Heart right ventricle (tissue), 16 donors: ENCODE measurements around the gene PHC3. TPM values are rescaled to one million over a fixed set of nuclear protein-coding genes. Genes with fewer than 3 reads are reported as not detected.

Source experiments
- ATAC-seq, 8 donors: fragments of 200-7000 bp; cut with Tn5 transposase; one replicate each; pipeline ENCODE4 v1.9.1; 2020; ENCODE audit warnings: mild to moderate bottlenecking in 8 of 8, moderate library complexity in 8 of 8, moderate number of reproducible peaks in 1 of 8
- DNase-seq, 2 donors: peaks; one replicate each; pipeline ENCODE4 v3.0.0-alpha.2; 2020
- H3K27ac ChIP-seq, 10 donors: fragments of 200-600 bp; sonication (generic) in 2 of 10; one replicate each; pipeline versions ENCODE4 v1.5.0 to v1.8.0; 2020 to 2022; ENCODE audit warnings: mild to moderate bottlenecking in 3 of 10
- H3K27me3 ChIP-seq, 7 donors: fragments of 200-600 bp; one replicate each; pipeline ENCODE4 v1.8.0; 2021 to 2022; ENCODE audit warnings: mild to moderate bottlenecking in 2 of 7
- H3K36me3 ChIP-seq, 9 donors: fragments of 200-600 bp; sonication (generic) in 1 of 9; one replicate each; pipeline versions ENCODE4 v1.5.0 to v1.8.0; 2020 to 2022; ENCODE audit warnings: mild to moderate bottlenecking in 2 of 9
- H3K4me1 ChIP-seq, 9 donors: fragments of 200-600 bp; sonication (generic) in 1 of 9; one replicate each; pipeline versions ENCODE4 v1.5.0 to v1.8.0; 2020 to 2022; ENCODE audit warnings: mild to moderate bottlenecking in 4 of 9
- H3K4me3 ChIP-seq, 10 donors: fragments of 200-600 bp; sonication (generic) in 2 of 10; one replicate each; pipeline versions ENCODE4 v1.5.0 to v1.8.0; 2020 to 2022; ENCODE audit warnings: mild to moderate bottlenecking in 7 of 10, moderate library complexity in 2 of 10
- H3K9me3 ChIP-seq, 11 donors: fragments of 200-600 bp in 10 of 11; sonication (generic) in 2 of 11; one replicate each; pipeline versions ENCODE4 v1.5.0 to v1.8.0; 2013 to 2022; ENCODE audit warnings: mild to moderate bottlenecking in 2 of 11, control low read depth in 1 of 11, moderate library complexity in 1 of 11
- CTCF ChIP-seq, 9 donors: fragments of 200-600 bp; sonication (generic) in 2 of 9; IDR thresholded peaks; one replicate each; pipeline versions ENCODE4 v1.5.0 to v1.8.0; 2021 to 2022; ENCODE audit warnings: antibody characterized with exemption in 9 of 9, mild to moderate bottlenecking in 5 of 9, moderate library complexity in 1 of 9
- WGBS, 2 donors: extraction: QIAGEN DNeasy Blood & Tissue Kit; methylation state at CpG; one replicate each; pipeline ENCODE4 v1.1.7; 2013; ENCODE audit warnings: inconsistent platforms in 1 of 2; 5-methylcytosine and 5-hydroxymethylcytosine counted together
- intact Hi-C, 10 donors: fragments of 100-400 bp; cut with DNase I; formaldehyde crosslinking; loops; one replicate each; pipeline versions ENCODE4 v1.11.1 to v1.14.2; 2022
- polyA plus RNA-seq, 2 donors: library from polyadenylated mRNA; stranded (reverse); fragments of 200-250 nt; gene quantifications; one replicate each; pipeline ENCODE4 v1.2.3, GENCODE V29; 2013
- total RNA-seq, 10 donors: library from RNA; stranded (reverse); fragmentation: NEBNext Ultra II Directional in 3 of 10; extraction: Animal tissue kit (Norgen Biotek cat#: 25700) in 3 of 10; gene quantifications; one replicate each; pipeline versions ENCODE4 v1.2.1 to v1.2.4, GENCODE V29; 2021 to 2023
- donor health status: Arrhythmogenic right ventricular cardiomyopathy.
- donor health status: ischemic (EF 13 %, LVEDD 7.1; RV severe dilation, severe dysfunction).
- donor health status: healthy with polysubstance abuse.
- donor health status: DM: no; HTN: yes; CAD: no.
- donor health status: DM: no; HTN: no; CAD: no.
- donor health status: ischemic (EF 25% LVEDD 6.9; RV normal size, moderate dysfunction).
- donor health status: ischemic (EF 25% LVEDD 5.7; RV mildly dilated, moderate dysfunction).
- donor health status: healthy.
- donor health status: DM: yes; HTN: yes; CAD: no.
- donor health status: Ischemic cardiomyopathy.
- donor health status: ischemic (EF 35%, LVEDD 5.7; RV mildly dilated, moderate dysfunction).
- donor health status: nonischemic (EF 11% LVEDD 7.7; RV severe dilation, severe dysfunction).
- donor health status: DM: yes; HTN: yes; CAD: no.
- donor health status: PGD.
- donor health status: ischemic (EF 29% LVEDD 5.4; RV normal size, mild dysfunction).
- donor health status: nonischemic (EF 23%, LVEDD 6.1; RV moderate dilation, normal function).

Gene PHC3
- total and polyA plus RNA-seq, 12 donors: 2.4 to 70.8 (median 55.3) TPM

GRCh38 chr3:170062068-170062467 lies 119.5 kb downstream of the PHC3 start:
- H3K4me3 ChIP-seq: no peak overlapping the region
- H3K36me3 ChIP-seq: peaks cover 0 to 7% (median 0%) of the 10 kb centered on the region in 9 donors
- DNase-seq (no peak), ATAC-seq (no peak)
- WGBS, 2 donors: 94% methylated on average over 20 of the region's 20 CpGs
- no peaks in the 10 kb centered on the region for H3K9me3 ChIP-seq
- intact Hi-C loops: no loop called here
- no peaks in the 10 kb centered on the region for H3K27me3 ChIP-seq
- H3K27ac ChIP-seq: no peak overlapping the region
- TF ChIP-seq CTCF (IDR thresholded peaks at IDR 0.05): no peak
- peaks cover 0 to 7% (median 0%) of the 10 kb centered on the region in 9 donors for H3K4me1 ChIP-seq

- Histone ChIP-seq H3K9me3 (no peaks in the 10 kb centered on the region), H3K27ac (no peak overlapping the region), H3K27me3 (no peaks in the 10 kb centered on the region), H3K36me3 (peaks cover 0 to 7% (median 0%) of the 10 kb centered on the region in 9 donors), H3K4me3 (no peak overlapping the region), H3K4me1 (peaks cover 0 to 7% (median 0%) of the 10 kb centered on the region in 9 donors)
- intact Hi-C loops: loop anchor here in 1 of 10 donors (10.0 kb wide), 1 partner anchor 195 kb away; the partner anchor contains the start of gene LRRC31
- DNase-seq: no peak
- TF ChIP-seq CTCF (IDR thresholded peaks at IDR 0.05): no peak
- no peak for ATAC-seq
- 79 to 80% methylated on average over 1 of the region's 1 CpG for WGBS, 2 donors
Measured at GRCh38 chr3:170059447-170059846, 122.1 kb downstream of the PHC3 start.

- no peak for TF ChIP-seq CTCF (IDR thresholded peaks at IDR 0.05)
- no peak for ATAC-seq
- Histone ChIP-seq H3K27me3 (no peaks in the 10 kb centered on the region), H3K27ac (no peak overlapping the region), H3K4me3 (no peak overlapping the region), H3K9me3 (no peaks in the 10 kb centered on the region), H3K4me1 (peaks cover 0 to 7% (median 0%) of the 10 kb centered on the region in 9 donors), H3K36me3 (peaks cover 0 to 7% (median 0%) of the 10 kb centered on the region in 9 donors)
- intact Hi-C loops: loop anchor here in 1 of 10 donors (10.0 kb wide), 1 partner anchor 193 kb away; the partner anchor contains the start of gene LRRC31
- no peak for DNase-seq
- whole genome bisulfite sequencing, 2 donors: 79 to 80% methylated on average over 6 of the region's 6 CpGs
Measured at GRCh38 chr3:170058127-170058526, 123.4 kb downstream of the PHC3 start.

GRCh38 chr3:170057550-170057949 lies 124.0 kb downstream of the PHC3 start:
- Histone ChIP-seq H3K9me3 (no peaks in the 10 kb centered on the region), H3K4me3 (no peak overlapping the region), H3K4me1 (peaks cover 0 to 7% (median 0%) of the 10 kb centered on the region in 9 donors), H3K36me3 (peaks cover 0 to 3% (median 0%) of the 10 kb centered on the region in 9 donors), H3K27ac (no peak overlapping the region), H3K27me3 (no peaks in the 10 kb centered on the region)
- 45 to 62% methylated on average over 3 of the region's 3 CpGs for WGBS, 2 donors
- ATAC-seq: peak in 3 of 8 donors; percentile 24 to 62 (median 47)
- no peak for TF ChIP-seq CTCF (IDR thresholded peaks at IDR 0.05)
- intact Hi-C loops: loop anchor here in 1 of 10 donors (10.0 kb wide), 1 partner anchor 193 kb away; the partner anchor contains the start of gene LRRC31
- DNase-seq: no peak
